ENCODE measurements around the gene MYT1.
"Not testable (repeated sequence)": the region's sequence is repeated elsewhere in the genome, so short reads cannot be mapped to it uniquely, and the experiment has no call there.

MYT1 gene

DNA sequence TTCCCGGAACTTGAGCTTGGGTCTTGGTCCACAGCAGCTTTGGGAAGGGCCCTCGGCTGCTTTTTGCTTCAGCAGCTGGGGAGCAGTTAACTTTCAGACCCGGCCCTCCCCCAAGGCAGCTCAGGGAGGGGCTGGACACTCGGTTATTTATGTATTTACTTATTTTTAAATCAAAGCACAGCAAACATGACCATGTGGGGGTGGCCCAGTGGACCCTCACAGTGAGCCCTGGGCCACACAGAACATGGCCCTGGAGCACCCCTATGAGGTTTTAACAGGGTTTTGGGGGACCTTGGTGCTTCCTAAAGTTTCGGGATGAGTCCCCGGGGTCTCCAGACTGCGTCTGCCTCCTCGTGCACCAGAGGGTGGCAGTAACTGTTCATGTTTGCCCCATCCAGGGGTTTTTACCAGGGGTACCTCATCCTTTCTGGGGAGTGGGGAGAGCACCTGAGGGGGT lies 30.3 kb upstream of the MYT1 start:
- TF ChIP-seq, protein P1, sequence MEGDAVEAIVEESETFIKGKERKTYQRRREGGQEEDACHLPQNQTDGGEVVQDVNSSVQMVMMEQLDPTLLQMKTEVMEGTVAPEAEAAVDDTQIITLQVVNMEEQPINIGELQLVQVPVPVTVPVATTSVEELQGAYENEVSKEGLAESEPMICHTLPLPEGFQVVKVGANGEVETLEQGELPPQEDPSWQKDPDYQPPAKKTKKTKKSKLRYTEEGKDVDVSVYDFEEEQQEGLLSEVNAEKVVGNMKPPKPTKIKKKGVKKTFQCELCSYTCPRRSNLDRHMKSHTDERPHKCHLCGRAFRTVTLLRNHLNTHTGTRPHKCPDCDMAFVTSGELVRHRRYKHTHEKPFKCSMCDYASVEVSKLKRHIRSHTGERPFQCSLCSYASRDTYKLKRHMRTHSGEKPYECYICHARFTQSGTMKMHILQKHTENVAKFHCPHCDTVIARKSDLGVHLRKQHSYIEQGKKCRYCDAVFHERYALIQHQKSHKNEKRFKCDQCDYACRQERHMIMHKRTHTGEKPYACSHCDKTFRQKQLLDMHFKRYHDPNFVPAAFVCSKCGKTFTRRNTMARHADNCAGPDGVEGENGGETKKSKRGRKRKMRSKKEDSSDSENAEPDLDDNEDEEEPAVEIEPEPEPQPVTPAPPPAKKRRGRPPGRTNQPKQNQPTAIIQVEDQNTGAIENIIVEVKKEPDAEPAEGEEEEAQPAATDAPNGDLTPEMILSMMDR (conservative IDR thresholded peaks at IDR 0.05; ENCODE audit: control insufficient read depth, insufficient read depth, low read depth, low read length) = peak; percentile 21
- H3K4me3 ChIP-seq (ENCODE audit: control insufficient read depth, low read depth, low read length) = no peak overlapping the region
- DNase-seq (ENCODE audit: low read depth) = no peak

DNA sequence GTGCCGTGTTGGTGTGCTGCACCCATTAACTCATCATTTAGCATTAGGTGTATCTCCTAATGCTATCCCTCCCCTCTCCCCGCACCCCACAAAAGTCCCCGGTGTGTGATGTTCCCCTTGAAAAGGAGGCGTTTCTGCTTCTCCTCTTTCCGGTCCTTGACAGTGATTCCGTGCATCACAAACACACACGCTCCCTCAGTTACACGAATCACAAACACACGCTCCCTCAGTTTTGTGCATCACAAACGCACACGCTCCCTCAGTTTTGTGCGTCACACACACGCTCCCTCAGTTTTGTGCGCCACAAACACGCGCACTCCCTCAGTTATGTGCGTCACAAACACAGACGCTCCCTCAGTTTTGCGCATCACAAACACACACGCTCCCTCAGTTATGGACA lies 29.5 kb upstream of the MYT1 start:
- not testable (repeated sequence) for H3K4me3 ChIP-seq (ENCODE audit: control insufficient read depth, low read depth, low read length); DNase-seq (ENCODE audit: low read depth)

DNA sequence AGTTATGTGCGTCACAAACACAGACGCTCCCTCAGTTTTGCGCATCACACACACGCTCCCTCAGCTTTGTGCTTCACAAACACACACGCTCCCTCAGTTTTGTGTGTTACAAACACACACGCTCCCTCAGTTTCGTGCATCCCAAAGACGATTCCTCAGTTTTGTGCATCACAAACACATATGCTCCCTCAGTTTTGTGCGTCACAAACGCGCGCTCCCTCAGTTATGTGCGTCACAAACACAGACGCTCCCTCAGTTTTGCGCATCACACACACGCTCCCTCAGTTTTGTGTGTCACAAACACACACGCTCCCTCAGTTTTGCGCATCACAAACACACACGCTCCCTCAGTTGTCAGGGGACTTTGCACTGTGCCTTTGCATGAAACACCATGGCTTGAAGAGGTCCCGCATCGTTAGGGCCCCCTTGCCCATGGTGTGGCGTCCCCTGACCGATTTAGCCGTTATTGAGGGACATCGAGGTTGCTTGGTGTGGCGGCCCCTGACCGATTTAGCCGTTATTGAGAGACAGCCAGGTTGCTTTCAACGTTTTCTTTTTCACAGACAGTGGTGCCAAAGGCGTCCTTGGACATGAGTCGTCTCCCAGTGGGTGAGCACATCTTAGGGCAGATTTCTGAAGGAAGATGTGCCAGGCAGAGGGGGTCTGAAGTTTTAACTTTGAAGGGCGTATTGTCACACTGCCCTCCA lies 28.1 kb upstream of the MYT1 start:
- TF ChIP-seq, protein P1 (conservative IDR thresholded peaks at IDR 0.05; ENCODE audit: control insufficient read depth, insufficient read depth, low read depth, low read length) = no peak
- H3K4me3 ChIP-seq (ENCODE audit: control insufficient read depth, low read depth, low read length) = no peak overlapping the region
- no peak for DNase-seq (ENCODE audit: low read depth)

DNA sequence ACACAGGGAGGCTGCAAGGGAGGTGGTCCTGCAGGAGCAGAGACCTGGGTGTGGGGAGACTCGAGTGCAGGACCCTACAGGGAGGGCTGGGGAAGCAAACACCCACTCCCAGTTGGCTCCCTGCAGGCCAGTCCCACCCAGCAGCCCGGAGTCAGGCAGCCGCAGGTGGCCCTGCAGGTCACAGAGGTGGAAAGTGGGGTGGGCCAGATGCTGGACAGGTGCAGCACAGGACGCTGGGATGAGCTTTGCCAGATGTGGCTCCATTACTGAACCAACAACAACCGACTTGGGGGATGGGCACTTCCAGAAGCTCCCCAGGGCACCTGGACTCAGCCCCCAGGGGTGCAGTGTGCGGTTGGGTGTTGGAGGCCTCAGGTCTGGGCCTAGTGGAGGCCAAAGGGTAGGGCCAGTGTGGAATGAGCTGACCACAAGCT lies 26.6 kb upstream of the MYT1 start:
- no peak overlapping the region for H3K4me3 ChIP-seq (ENCODE audit: control insufficient read depth, low read depth, low read length)
- TF ChIP-seq, protein P1 (conservative IDR thresholded peaks at IDR 0.05; ENCODE audit: control insufficient read depth, insufficient read depth, low read depth, low read length) = no peak
- no peak for DNase-seq (ENCODE audit: low read depth)

DNA sequence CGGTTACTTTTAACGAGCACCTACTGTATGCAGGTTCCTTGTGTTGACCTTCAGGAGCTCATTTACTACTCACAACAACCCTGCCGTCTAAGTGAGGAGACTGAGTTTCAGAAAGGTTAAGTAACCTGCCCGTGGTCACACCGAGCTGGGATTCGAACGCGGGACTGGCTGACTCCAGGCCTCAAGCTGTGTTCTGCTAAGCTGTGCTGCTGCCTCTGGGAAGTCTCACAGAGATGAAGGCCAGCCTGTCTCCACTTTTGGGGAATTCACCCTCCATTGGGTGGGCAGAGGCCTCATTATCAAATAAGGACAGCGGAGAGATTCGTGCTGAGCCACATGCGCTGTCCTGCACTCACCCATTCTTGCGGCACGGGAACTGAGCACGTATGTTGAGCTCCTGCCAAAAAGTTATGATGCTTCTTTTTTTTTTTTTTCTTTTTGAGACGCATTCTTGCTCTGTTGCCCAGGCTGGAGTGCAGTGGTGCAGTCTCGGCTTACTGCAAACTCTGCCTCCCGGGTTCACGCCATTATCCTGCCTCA lies 25.9 kb upstream of the MYT1 start:
- no peak overlapping the region for H3K4me3 ChIP-seq (ENCODE audit: control insufficient read depth, low read depth, low read length)
- TF ChIP-seq, protein P1 (conservative IDR thresholded peaks at IDR 0.05; ENCODE audit: control insufficient read depth, insufficient read depth, low read depth, low read length) = no peak
- DNase-seq (ENCODE audit: low read depth) = no peak

DNA sequence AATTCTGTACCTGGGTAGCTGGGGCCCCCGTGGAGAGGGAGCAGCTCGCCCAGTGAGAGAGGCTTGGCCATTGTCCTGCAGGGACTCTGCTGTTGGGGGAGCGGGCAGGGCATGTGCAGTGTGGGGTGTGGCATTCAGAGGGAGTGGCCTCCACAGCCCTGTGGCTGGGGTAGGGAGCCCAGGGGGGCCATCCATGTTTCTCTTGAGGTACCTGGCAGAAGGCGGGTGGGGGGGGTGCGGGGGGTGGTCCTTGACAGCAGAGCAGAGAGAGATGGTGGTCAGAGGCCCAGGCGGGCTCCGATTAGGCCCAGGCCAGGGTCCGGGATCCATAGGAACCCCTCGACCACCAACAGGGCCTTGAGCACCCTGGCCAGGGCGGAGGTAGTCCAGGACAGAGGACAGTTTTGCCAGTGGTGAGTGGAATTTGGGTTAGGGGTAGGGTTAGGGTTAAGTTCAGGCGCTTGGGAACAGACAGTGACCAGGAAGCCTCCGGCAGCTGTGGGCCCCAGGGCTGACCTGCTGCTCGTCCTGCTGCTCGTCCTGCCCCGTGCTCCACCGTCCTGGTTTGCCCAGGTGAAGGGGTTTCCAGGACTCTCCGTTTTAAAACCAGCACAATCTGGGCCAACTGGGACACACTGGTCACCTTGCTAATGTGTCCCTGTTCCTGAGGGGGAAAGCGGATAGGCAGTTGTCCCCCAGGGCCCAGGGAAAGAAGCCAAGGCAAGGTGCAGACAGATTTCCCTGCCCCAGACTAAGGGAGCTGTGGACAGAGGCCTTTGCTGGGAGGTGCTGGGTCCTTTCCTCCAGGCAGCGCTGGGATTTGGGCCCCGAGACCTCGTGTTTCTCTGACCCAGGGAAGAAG lies 24.8 kb upstream of the MYT1 start:
- no peak overlapping the region for H3K4me3 ChIP-seq (ENCODE audit: control insufficient read depth, low read depth, low read length)
- no peak for DNase-seq (ENCODE audit: low read depth)
- TF ChIP-seq, protein P1 (conservative IDR thresholded peaks at IDR 0.05; ENCODE audit: control insufficient read depth, insufficient read depth, low read depth, low read length) = no peak

Data from fibroblast of mammary gland (primary cell).